ENCODE measurements around the gene NBAS. TPM values are rescaled to one million over a fixed set of nuclear protein-coding genes. Genes with fewer than 3 reads are reported as not detected.

Gene NBAS
- total and polyA plus RNA-seq, 12 donors = 26.4 to 79.1 (median 56.3) TPM

GRCh38 chr2:15346624-15347023 lies 214.5 kb downstream of the NBAS start:
- ATAC-seq (no peak), DNase-seq (no peak)
- H3K27me3 ChIP-seq = no peaks in the 10 kb centered on the region
- intact Hi-C loops (cut with DNase I) = no loop called here
- TF ChIP-seq CTCF (IDR thresholded peaks at IDR 0.05) = no peak
- H3K4me3 ChIP-seq = no peak overlapping the region
- peaks cover 0 to 43% (median 23%) of the 10 kb centered on the region in 9 donors for H3K36me3 ChIP-seq
- WGBS, 2 donors = 90 to 96% methylated on average over 1 of the region's 1 CpG
- no peak overlapping the region for H3K27ac ChIP-seq
- peaks cover 0 to 30% (median 6%) of the 10 kb centered on the region in 11 donors for H3K9me3 ChIP-seq
- no peaks in the 10 kb centered on the region for H3K4me1 ChIP-seq

- Histone ChIP-seq H3K27me3 (no peaks in the 10 kb centered on the region), H3K27ac (no peak overlapping the region), H3K9me3 (peaks cover 0 to 3% (median 0%) of the 10 kb centered on the region in 11 donors), H3K36me3 (peaks cover 0 to 33% (median 4%) of the 10 kb centered on the region in 9 donors), H3K4me3 (no peak overlapping the region), H3K4me1 (no peaks in the 10 kb centered on the region)
- intact Hi-C loops (cut with DNase I) = no loop called here
- TF ChIP-seq CTCF (IDR thresholded peaks at IDR 0.05) = no peak
- ATAC-seq (no peak), DNase-seq (no peak)
- WGBS, 2 donors = 77 to 79% methylated on average over 1 of the region's 1 CpG
These were observed 223.0 kb downstream of the NBAS start for GRCh38 chr2:15337996-15338666.

GRCh38 chr2:15334644-15335326 lies 226.3 kb downstream of the NBAS start:
- Histone ChIP-seq H3K27ac (no peak overlapping the region), H3K36me3 (peaks cover 0 to 35% (median 4%) of the 10 kb centered on the region in 9 donors), H3K4me1 (no peaks in the 10 kb centered on the region), H3K4me3 (no peak overlapping the region), H3K9me3 (no peaks in the 10 kb centered on the region), H3K27me3 (no peaks in the 10 kb centered on the region)
- 84 to 91% methylated on average over 5 of the region's 5 CpGs for WGBS, 2 donors
- TF ChIP-seq CTCF (IDR thresholded peaks at IDR 0.05) = no peak
- DNase-seq (no peak), ATAC-seq (no peak)
- intact Hi-C loops (cut with DNase I) = no loop called here

- no peak for ATAC-seq
- intact Hi-C loops (cut with DNase I) = no loop called here
- Histone ChIP-seq H3K36me3 (peaks cover 0 to 58% (median 17%) of the 10 kb centered on the region in 9 donors), H3K4me3 (no peak overlapping the region), H3K9me3 (no peaks in the 10 kb centered on the region), H3K27ac (no peak overlapping the region), H3K27me3 (no peaks in the 10 kb centered on the region), H3K4me1 (no peaks in the 10 kb centered on the region)
- DNase-seq = no peak
- no peak for TF ChIP-seq CTCF (IDR thresholded peaks at IDR 0.05)
- 73 to 83% methylated on average over 2 of the region's 2 CpGs for WGBS, 2 donors
These were observed 229.3 kb downstream of the NBAS start for GRCh38 chr2:15331787-15332186.

Measured in heart right ventricle (tissue), 16 donors.